Smooth muscle cell (in vitro differentiated cells): ENCODE data around the gene CPA5. TPM values are rescaled to one million over a fixed set of nuclear protein-coding genes. Genes with fewer than 3 reads are reported as not detected.

Experiments used
- DNase-seq: peaks from one replicate; lab custom pipeline; 2025; ENCODE audit not compliant: unreplicated experiment; lab: John Stamatoyannopoulos, UW
- H2AFZ ChIP-seq: fragments of 200-600 bp; sonication (generic); 2 replicates; pipeline ENCODE4 v1.6.0; 2016; ENCODE audit warnings: antibody characterized with exemption, low read depth, mild to moderate bottlenecking
- H3F3A ChIP-seq: fragments of 200-600 bp; sonication (generic); 2 replicates; pipeline ENCODE4 v1.6.0; 2017; ENCODE audit warnings: antibody characterized with exemption, low read depth
- H3K27ac ChIP-seq: fragments of 200-600 bp; sonication (generic); 2 replicates; pipeline ENCODE4 v1.5.1; 2016; ENCODE audit warnings: low read depth, mild to moderate bottlenecking
- H3K27me3 ChIP-seq: fragments of 200-600 bp; sonication (generic); 2 replicates; pipeline ENCODE4 v1.6.1; 2016; ENCODE audit warnings: low read depth, mild to moderate bottlenecking
- H3K36me3 ChIP-seq: fragments of 200-600 bp; sonication (generic); 2 replicates; pipeline ENCODE4 v1.5.1; 2016; ENCODE audit warnings: low read depth
- H3K4me1 ChIP-seq: fragments of 200-600 bp; sonication (generic); 2 replicates; pipeline ENCODE4 v1.5.1; 2016; ENCODE audit warnings: low read depth
- H3K4me2 ChIP-seq: fragments of 200-600 bp; sonication (generic); 2 replicates; pipeline ENCODE4 v1.6.0; 2016; ENCODE audit warnings: mild to moderate bottlenecking
- H3K4me3 ChIP-seq: fragments of 200-600 bp; sonication (generic); 2 replicates; pipeline ENCODE4 v1.5.1; 2016; ENCODE audit warnings: mild to moderate bottlenecking
- H3K79me2 ChIP-seq: fragments of 200-600 bp; sonication (generic); 2 replicates; pipeline ENCODE4 v1.6.0; 2016; ENCODE audit warnings: low read depth, mild to moderate bottlenecking
- H3K9ac ChIP-seq: fragments of 200-600 bp; sonication (generic); 2 replicates; pipeline ENCODE4 v1.6.0; 2016; ENCODE audit warnings: low read depth
- H3K9me3 ChIP-seq: fragments of 200-600 bp; sonication (generic); replicated peaks from 2 replicates; pipeline ENCODE4 v1.5.1; 2016; ENCODE audit warnings: low read depth
- H4K20me1 ChIP-seq: fragments of 200-600 bp; sonication (generic); 2 replicates; pipeline ENCODE4 v1.6.0; 2016; ENCODE audit warnings: low read depth
- WGBS: methylation state at CpG from one replicate; pipeline ENCODE4 v1.1.7; 2016; ENCODE audit warnings: low lambda C conversion rate; 5-methylcytosine and 5-hydroxymethylcytosine counted together
- polyA plus RNA-seq: library from polyadenylated mRNA; unstranded; fragments of >200 nt; fragmentation: Nextera tagmentation; extraction: Ambion mirVana; gene quantifications from 2 replicates; pipeline ENCODE4 v1.2.1, GENCODE V29; 2016
- total RNA-seq: library from RNA; depleted of rRNA; stranded (reverse); fragments of >200 nt; gene quantifications from 2 replicates; pipeline ENCODE4 v1.2.3, GENCODE V29; 2014
- TF ChIP-seq, protein P1 (sequence below): fragments of 200-600 bp; sonication (generic); IDR thresholded peaks from 2 replicates; pipeline ENCODE4 v1.5.1; 2017; ENCODE audit warnings: borderline replicate concordance, mild to moderate bottlenecking, antibody characterized with exemption; ENCODE audit not compliant: insufficient read depth, poor library complexity, severe bottlenecking

CPA5 gene
- total and polyA plus RNA-seq, 2 experiments from 2014 or later: not detected

DNA sequence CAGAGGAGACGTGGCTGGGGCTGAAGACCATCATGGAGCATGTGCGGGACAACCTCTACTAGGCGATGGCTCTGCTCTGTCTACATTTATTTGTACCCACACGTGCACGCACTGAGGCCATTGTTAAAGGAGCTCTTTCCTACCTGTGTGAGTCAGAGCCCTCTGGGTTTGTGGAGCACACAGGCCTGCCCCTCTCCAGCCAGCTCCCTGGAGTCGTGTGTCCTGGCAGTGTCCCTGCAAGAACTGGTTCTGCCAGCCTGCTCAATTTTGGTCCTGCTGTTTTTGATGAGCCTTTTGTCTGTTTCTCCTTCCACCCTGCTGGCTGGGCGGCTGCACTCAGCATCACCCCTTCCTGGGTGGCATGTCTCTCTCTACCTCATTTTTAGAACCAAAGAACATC is 22.0 kb upstream of the CPA5 start:
- no peaks in the 10 kb centered on the region for H3K4me1 ChIP-seq
- H2AFZ ChIP-seq: no peak overlapping the region
- no peak overlapping the region for H3K4me2 ChIP-seq
- no peak overlapping the region for H3K4me3 ChIP-seq
- no peaks in the 10 kb centered on the region for H3K9me3 ChIP-seq
- no peak for DNase-seq
- H3K36me3 ChIP-seq: no peaks in the 10 kb centered on the region
- H3K79me2 ChIP-seq: no peaks in the 10 kb centered on the region
- WGBS: 72% methylated on average over 7 of the region's 7 CpGs
- no peaks in the 10 kb centered on the region for H4K20me1 ChIP-seq
- peaks cover 10% of the 10 kb centered on the region for H3F3A ChIP-seq
- no peak overlapping the region for H3K9ac ChIP-seq
- TF ChIP-seq, protein P1, sequence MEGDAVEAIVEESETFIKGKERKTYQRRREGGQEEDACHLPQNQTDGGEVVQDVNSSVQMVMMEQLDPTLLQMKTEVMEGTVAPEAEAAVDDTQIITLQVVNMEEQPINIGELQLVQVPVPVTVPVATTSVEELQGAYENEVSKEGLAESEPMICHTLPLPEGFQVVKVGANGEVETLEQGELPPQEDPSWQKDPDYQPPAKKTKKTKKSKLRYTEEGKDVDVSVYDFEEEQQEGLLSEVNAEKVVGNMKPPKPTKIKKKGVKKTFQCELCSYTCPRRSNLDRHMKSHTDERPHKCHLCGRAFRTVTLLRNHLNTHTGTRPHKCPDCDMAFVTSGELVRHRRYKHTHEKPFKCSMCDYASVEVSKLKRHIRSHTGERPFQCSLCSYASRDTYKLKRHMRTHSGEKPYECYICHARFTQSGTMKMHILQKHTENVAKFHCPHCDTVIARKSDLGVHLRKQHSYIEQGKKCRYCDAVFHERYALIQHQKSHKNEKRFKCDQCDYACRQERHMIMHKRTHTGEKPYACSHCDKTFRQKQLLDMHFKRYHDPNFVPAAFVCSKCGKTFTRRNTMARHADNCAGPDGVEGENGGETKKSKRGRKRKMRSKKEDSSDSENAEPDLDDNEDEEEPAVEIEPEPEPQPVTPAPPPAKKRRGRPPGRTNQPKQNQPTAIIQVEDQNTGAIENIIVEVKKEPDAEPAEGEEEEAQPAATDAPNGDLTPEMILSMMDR: no peak
- H3K27me3 ChIP-seq: no peaks in the 10 kb centered on the region
- peak overlapping the region; percentile 17 for H3K27ac ChIP-seq

DNA sequence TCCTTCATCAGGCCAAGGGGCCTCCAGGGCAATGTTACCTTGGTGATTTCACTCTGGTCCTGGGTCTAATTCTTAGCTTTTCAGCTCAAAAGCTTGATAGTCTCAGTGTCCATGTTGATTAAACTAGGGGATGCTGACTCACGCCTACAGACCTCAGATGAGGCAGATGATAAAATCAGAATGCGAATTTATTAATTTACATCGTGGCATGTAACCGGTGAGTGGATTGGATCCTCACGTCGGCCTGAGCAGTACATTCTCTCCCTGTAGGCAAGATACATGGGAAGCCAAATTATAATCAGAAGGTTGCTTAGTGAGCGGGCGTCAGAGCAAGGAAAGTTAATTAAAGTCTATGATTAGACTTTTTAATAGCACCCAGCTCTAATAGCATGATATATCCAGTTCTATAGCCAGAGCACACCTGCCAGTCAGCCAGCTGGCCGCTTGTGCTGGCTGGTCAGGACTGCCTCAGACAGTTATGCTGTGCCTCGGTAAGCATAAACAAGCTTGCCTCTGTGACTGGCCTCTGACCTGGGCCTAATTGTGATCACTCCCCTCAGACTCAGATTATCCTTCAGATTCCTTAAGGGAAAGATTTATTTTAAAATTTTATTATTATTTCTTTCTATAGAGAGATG is 20.2 kb upstream of the CPA5 start:
- 97% methylated on average over 10 of the region's 10 CpGs for WGBS

DNA sequence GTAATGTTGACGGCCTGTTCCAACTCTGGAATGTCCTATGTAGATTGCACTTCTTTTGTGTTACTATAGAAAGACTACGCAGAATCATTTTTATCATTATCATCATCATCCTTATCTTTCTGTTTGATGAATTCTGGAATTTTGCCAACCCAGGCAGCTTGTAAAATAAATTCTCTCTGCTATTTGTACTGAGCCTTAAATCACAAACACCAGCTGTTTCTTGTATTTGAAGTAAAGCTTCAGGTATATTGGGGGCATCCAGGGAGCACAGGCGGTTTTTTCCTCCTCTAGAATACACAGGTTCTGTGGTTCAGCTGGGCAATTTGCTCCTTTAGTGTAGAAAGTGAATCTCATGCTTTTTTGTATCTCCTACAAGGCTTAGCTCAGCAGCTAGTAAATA is 14.9 kb upstream of the CPA5 start:
- Histone ChIP-seq H3F3A (no peaks in the 10 kb centered on the region), H3K4me1 (no peaks in the 10 kb centered on the region), H4K20me1 (no peaks in the 10 kb centered on the region), H3K4me2 (no peak overlapping the region), H3K4me3 (no peak overlapping the region), H3K36me3 (no peaks in the 10 kb centered on the region), H2AFZ (no peak overlapping the region), H3K79me2 (no peaks in the 10 kb centered on the region), H3K9me3 (no peaks in the 10 kb centered on the region), H3K27ac (no peak overlapping the region), H3K9ac (no peak overlapping the region), H3K27me3 (no peaks in the 10 kb centered on the region)
- 54% methylated on average over 3 of the region's 3 CpGs for WGBS
- no peak for DNase-seq
- TF ChIP-seq, protein P1: no peak

More for the DNA sequence above, 20.2 kb upstream of the CPA5 start:
- no peak overlapping the region for H3K4me2 ChIP-seq
- H3K79me2 ChIP-seq: no peaks in the 10 kb centered on the region
- TF ChIP-seq, protein P1: no peak
- no peak for DNase-seq
- peaks cover 10% of the 10 kb centered on the region for H3F3A ChIP-seq
- no peaks in the 10 kb centered on the region for H3K27me3 ChIP-seq
- no peak overlapping the region for H3K4me3 ChIP-seq
- no peaks in the 10 kb centered on the region for H3K9me3 ChIP-seq
- H4K20me1 ChIP-seq: no peaks in the 10 kb centered on the region
- no peaks in the 10 kb centered on the region for H3K36me3 ChIP-seq
- H3K9ac ChIP-seq: no peak overlapping the region
- H2AFZ ChIP-seq: no peak overlapping the region
- no peaks in the 10 kb centered on the region for H3K4me1 ChIP-seq
- no peak overlapping the region for H3K27ac ChIP-seq

DNA sequence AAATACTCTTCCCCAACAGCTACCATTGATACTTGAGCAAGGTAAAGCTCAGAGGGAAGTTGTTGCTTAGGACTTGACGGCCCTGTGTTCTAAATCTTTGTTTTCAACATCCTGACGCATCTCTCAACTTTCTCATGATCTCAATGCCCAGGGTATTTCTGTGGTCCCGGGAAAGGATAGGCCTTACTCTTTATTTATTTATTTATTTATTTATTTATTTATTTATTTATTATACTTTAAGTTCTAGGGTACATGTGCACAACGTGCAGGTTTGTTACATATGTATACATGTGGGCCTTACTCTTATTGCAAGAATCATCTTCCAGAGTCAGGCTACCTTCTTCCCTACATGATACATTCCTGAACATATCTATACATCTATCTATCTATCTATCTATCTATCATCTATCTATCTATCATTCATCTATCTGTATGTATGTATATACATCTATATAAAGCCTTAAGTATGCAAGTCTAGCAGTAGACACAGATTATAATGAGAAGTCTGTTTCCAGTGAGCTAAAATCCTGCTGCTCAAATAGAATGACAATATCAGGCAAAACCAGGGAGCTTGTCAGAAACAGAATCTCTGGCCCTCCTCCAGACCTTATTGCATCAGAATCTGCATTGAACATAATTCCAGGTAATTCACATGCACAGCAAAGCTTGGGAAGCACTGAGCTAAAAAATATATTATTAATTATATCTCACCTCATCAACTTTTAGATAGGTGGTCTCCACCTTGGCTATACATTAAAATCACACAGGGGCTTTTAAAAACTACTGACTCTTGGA is 12.2 kb upstream of the CPA5 start:
- Histone ChIP-seq H3K4me3 (no peak overlapping the region), H3K9ac (no peak overlapping the region), H2AFZ (no peak overlapping the region), H3K27ac (no peak overlapping the region), H3K4me2 (no peak overlapping the region), H3K4me1 (no peaks in the 10 kb centered on the region), H3K27me3 (no peaks in the 10 kb centered on the region), H4K20me1 (no peaks in the 10 kb centered on the region), H3K36me3 (no peaks in the 10 kb centered on the region), H3F3A (no peaks in the 10 kb centered on the region), H3K79me2 (no peaks in the 10 kb centered on the region), H3K9me3 (no peaks in the 10 kb centered on the region)
- no peak for DNase-seq
- WGBS: 94% methylated on average over 4 of the region's 4 CpGs
- TF ChIP-seq, protein P1: no peak
